Measurements from ENCODE around the gene HVCN1.

DNA sequence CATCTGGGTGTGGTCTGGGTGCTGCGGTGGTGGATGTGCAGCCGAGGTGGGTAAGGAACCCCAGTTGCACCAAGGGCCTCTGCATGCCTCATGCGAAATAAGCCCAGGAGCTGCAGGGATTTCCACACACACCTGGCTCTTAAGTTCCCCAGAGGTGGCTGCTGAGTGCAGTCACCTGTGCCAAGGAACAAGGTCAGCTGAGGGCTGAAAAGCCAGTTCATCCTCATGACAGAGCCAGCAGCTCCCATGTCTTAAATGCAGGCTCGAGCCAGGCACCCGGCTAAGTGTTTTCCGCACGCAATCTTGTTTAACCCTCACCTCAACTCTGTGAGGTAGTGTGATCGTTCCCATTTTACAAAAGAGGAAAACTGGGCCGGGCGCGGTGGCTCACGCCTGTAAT lies 9.7 kb downstream of the HVCN1 start:
- TF ChIP-seq, protein P1, sequence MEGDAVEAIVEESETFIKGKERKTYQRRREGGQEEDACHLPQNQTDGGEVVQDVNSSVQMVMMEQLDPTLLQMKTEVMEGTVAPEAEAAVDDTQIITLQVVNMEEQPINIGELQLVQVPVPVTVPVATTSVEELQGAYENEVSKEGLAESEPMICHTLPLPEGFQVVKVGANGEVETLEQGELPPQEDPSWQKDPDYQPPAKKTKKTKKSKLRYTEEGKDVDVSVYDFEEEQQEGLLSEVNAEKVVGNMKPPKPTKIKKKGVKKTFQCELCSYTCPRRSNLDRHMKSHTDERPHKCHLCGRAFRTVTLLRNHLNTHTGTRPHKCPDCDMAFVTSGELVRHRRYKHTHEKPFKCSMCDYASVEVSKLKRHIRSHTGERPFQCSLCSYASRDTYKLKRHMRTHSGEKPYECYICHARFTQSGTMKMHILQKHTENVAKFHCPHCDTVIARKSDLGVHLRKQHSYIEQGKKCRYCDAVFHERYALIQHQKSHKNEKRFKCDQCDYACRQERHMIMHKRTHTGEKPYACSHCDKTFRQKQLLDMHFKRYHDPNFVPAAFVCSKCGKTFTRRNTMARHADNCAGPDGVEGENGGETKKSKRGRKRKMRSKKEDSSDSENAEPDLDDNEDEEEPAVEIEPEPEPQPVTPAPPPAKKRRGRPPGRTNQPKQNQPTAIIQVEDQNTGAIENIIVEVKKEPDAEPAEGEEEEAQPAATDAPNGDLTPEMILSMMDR (conservative IDR thresholded peaks at IDR 0.05): no peak
- TF ChIP-seq EZH2 (IDR thresholded peaks at IDR 0.05; ENCODE audit: low read depth): no peak

All from PC-9 (cell line).